ENCODE measurements around the gene NDC80.
A peak's percentile ranks its signal among the peaks of the same experiment; 100 is the strongest.

The NDC80 gene

GRCh38 chr18:2559249-2559648, 12.1 kb upstream of the NDC80 start:
- no peak for DNase-seq

GRCh38 chr18:2564373-2564772, 7.0 kb upstream of the NDC80 start:
- no peak for DNase-seq

- DNase-seq, result no peak
These were observed 3.2 kb upstream of the NDC80 start for GRCh38 chr18:2568129-2568528.

GRCh38 chr18:2568605-2569004, 2.8 kb upstream of the NDC80 start:
- DNase-seq, result no peak

GRCh38 chr18:2569338-2570207, 1.8 kb upstream of the NDC80 start:
- no peak for DNase-seq

- DNase-seq, result peak; percentile 59
These were observed 571 bp upstream of the NDC80 start for GRCh38 chr18:2570772-2571199.

GRCh38 chr18:2572171-2572569, 813 bp downstream of the NDC80 start:
- DNase-seq, result peak; percentile 40

GRCh38 chr18:2572892-2573291, 1.5 kb downstream of the NDC80 start:
- no peak for DNase-seq

- DNase-seq, result no peak
These were observed 2.1 kb downstream of the NDC80 start for GRCh38 chr18:2573408-2573807.

GRCh38 chr18:2587788-2588187, 16.4 kb downstream of the NDC80 start:
- no peak for DNase-seq

GRCh38 chr18:2588666-2589344, 17.4 kb downstream of the NDC80 start:
- DNase-seq, result no peak

- DNase-seq, result peak; percentile 21
These were observed 18.1 kb downstream of the NDC80 start for GRCh38 chr18:2589345-2590068.

GRCh38 chr18:2590303-2590702, 18.9 kb downstream of the NDC80 start:
- DNase-seq, result no peak

- DNase-seq, result no peak
These were observed 26.3 kb downstream of the NDC80 start for GRCh38 chr18:2597639-2598038.

GRCh38 chr18:2602844-2603243, 31.5 kb downstream of the NDC80 start:
- DNase-seq, result no peak

GRCh38 chr18:2606335-2606734, 35.0 kb downstream of the NDC80 start:
- DNase-seq, result no peak

GRCh38 chr18:2609604-2610003, 38.2 kb downstream of the NDC80 start:
- no peak for DNase-seq

- no peak for DNase-seq
These were observed 39.2 kb downstream of the NDC80 start for GRCh38 chr18:2610549-2610948.

GRCh38 chr18:2612996-2613395, 41.6 kb downstream of the NDC80 start:
- DNase-seq, result no peak

GRCh38 chr18:2617401-2617998, 46.1 kb downstream of the NDC80 start:
- no peak for DNase-seq

- DNase-seq, result no peak
These were observed 46.7 kb downstream of the NDC80 start for GRCh38 chr18:2618009-2618408.

- no peak for DNase-seq
These were observed 53.9 kb downstream of the NDC80 start for GRCh38 chr18:2625217-2625616.

GRCh38 chr18:2627821-2628276, 56.5 kb downstream of the NDC80 start:
- peak; percentile 85 for DNase-seq
